Fibroblast of the aortic adventitia (primary cell): Measurements from ENCODE around the gene SCAPER. TPM values are rescaled to one million over a fixed set of nuclear protein-coding genes. Genes with fewer than 3 reads are reported as not detected.
A peak's percentile ranks its signal among the peaks of the same experiment; 100 is the strongest.
"Not testable (repeated sequence)": the region's sequence is repeated elsewhere in the genome, so short reads cannot be mapped to it uniquely, and the experiment has no call there.

Source experiments
- DNase-seq: peaks from one replicate; pipeline ENCODE4 v3.0.0-alpha.2; 2010; ENCODE audit warnings: low read depth
- H3K4me3 ChIP-seq: 2 replicates; pipeline ENCODE4 v1.5.1; 2011; ENCODE audit warnings: low read depth, mild to moderate bottlenecking, control low read depth, low read length, moderate library complexity
- CTCF ChIP-seq: IDR thresholded peaks from 2 replicates; pipeline ENCODE4 v1.5.1; 2011; ENCODE audit warnings: mild to moderate bottlenecking, low read length, control low read depth, inconsistent platforms; ENCODE audit not compliant: insufficient read depth
- total RNA-seq: library from RNA; depleted of rRNA; stranded (reverse); fragments of >200 nt; gene quantifications from 2 replicates; pipeline ENCODE4 v1.2.3, GENCODE V29; 2012; ENCODE audit warnings: low replicate concordance

SCAPER gene
- total RNA-seq, 1 donor: 16.3 TPM

- no peak for TF ChIP-seq CTCF
Observed at GRCh38 chr15:76861815-76862397, 43.2 kb downstream of the SCAPER start.

GRCh38 chr15:76860201-76860600 lies 44.9 kb downstream of the SCAPER start:
- no peak for DNase-seq
- no peak for TF ChIP-seq CTCF

More at GRCh38 chr15:76861815-76862397, 43.2 kb downstream of the SCAPER start:
- DNase-seq: no peak
- no peak overlapping the region for H3K4me3 ChIP-seq

GRCh38 chr15:76850367-76850766 lies 54.8 kb downstream of the SCAPER start:
- DNase-seq, H3K4me3 ChIP-seq: not testable (repeated sequence)

More at GRCh38 chr15:76860201-76860600, 44.9 kb downstream of the SCAPER start:
- H3K4me3 ChIP-seq: no peak overlapping the region

- no peak for TF ChIP-seq CTCF
- DNase-seq: no peak
- H3K4me3 ChIP-seq: no peak overlapping the region
Observed at GRCh38 chr15:76846782-76847181, 58.4 kb downstream of the SCAPER start.

- no peak for TF ChIP-seq CTCF
- no peak overlapping the region for H3K4me3 ChIP-seq
- peak; percentile 14 for DNase-seq
Observed at GRCh38 chr15:76844096-76844495, 61.0 kb downstream of the SCAPER start.

GRCh38 chr15:76843269-76843668 lies 61.9 kb downstream of the SCAPER start:
- no peak overlapping the region for H3K4me3 ChIP-seq
- TF ChIP-seq CTCF: no peak
- no peak for DNase-seq

- TF ChIP-seq CTCF: peak; percentile 69
- DNase-seq: peak; percentile 77
- no peak overlapping the region for H3K4me3 ChIP-seq
Observed at GRCh38 chr15:76840830-76841460, 64.2 kb downstream of the SCAPER start.
